Activated CD8-positive, alpha-beta memory T cell treated with anti-CD3 and anti-CD28 coated beads, Interleukin-2, amount 50 U/mL, for 1 hour (primary cell): ENCODE data around the gene JMJD8.
"Not testable (repeated sequence)": the region's sequence is repeated elsewhere in the genome, so short reads cannot be mapped to it uniquely, and the experiment has no call there.

Experiments used
- DNase-seq: peaks from one replicate; pipeline ENCODE4 v3.0.0-alpha.2; 2020; ENCODE audit errors: extremely low read depth

The JMJD8 gene

DNA sequence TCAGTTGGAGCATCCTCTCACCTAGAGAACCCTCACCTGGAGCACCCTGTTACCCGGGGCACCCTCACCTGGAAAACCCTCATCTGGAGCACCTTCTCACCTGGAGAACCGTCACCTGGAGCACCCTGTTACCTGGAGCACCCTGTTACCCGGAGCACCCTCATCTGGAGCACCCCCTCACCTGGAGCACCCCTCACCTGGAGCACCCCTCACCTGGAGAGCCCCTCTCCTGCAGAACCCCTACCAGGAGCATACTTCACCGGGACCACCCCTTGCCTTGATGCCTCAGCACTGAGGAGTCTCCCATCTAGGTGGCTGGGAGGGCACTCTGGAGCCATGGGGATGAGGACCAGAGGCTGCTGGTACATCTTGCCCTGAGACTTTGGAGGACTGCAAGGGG lies 24.8 kb upstream of the JMJD8 start:
- no peak for DNase-seq

DNA sequence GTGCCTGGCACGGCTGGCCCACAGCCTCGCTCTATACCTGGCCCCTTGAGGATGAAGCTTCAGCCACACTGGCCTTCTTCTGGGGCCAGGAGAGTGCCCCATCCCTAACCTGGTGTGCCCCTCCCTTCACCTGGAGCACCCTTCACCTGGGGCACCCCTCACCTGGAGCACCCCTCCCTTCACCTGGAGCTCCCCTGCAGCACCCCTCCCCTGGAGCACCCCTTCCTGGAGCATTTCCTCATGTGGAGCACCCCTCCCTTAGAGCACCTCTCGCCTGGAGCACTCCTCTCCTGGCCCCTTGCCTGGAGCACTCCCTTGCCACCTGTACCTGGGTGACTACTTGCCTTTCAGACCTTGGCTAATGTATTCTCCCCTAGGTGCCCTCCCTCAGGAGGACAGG lies 23.9 kb upstream of the JMJD8 start:
- no peak for DNase-seq

DNA sequence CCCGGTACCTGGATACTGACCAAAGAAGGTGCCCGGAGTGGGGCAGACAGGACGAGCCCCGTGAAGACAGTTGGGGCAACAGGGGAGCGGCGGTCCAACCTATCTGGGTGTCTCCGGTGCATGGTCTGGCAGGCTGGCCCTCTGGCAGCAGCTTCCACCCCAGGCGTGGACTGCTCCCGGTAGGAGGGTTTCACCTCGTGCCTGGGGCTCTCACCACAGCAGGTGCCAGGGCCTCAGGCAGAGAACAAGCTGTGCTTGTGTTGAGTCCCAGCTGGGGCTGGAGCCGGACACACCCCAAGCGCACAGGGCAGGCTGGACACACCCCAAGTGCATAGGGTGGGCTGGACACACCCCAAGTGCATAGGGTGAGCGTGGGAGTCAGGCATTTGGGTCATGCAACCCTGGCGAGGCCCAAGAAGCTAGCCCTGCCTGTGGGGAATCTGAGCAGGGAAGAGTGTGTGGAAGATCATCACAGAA lies 23.0 kb upstream of the JMJD8 start:
- no peak for DNase-seq

GRCh38 chr16:706189-707061 lies 22.3 kb upstream of the JMJD8 start:
- DNase-seq = no peak

GRCh38 chr16:705431-706188 lies 21.5 kb upstream of the JMJD8 start, which contains the start of gene FBXL16:
TSS of gene FBXL16 (minus strand) at chr16:705801. CDS start at chr16:697405, 8,396 bp downstream.
- DNase-seq = no peak

DNA sequence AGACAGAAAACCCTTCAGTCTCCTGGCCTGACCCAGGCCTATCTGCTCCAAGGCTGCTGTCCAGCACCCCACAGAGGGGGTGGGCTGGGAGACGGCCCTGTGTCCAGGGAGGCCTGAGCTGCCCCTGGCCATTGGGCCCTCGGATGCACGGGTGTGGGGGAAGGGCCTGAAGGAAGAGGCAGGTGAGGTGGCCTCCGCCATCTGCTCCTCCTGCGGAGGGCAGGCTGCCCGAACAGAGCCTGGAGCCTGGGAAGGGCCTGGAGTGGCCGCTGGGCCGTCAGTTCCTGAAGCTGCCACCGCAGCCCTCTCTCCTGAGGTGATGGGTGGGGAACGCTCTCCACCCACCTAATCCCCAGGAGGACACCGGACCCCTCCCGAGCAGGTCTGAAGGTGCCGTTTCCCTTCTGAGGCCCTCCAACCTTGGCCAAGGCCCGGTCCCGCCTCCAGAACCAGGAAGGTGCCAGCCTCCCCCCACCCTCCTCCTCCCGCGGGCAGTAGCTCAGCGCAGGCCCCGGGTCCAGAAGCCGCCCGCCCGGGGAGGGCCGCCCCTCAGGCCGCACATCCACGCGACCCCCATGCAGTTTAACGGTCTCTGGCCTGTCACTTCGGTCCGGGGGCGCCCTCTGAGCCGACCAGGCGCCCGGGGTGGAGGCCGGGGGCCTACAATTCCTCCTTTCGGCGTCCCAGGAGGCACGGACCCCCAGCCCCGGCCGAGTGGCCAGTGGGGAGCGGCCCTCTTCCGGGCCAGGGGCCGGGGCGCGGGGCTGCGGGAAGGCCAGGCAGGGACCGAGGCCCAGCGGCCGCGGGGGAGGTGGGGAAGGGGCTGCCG lies 20.6 kb upstream of the JMJD8 start:
- no peak for DNase-seq

DNA sequence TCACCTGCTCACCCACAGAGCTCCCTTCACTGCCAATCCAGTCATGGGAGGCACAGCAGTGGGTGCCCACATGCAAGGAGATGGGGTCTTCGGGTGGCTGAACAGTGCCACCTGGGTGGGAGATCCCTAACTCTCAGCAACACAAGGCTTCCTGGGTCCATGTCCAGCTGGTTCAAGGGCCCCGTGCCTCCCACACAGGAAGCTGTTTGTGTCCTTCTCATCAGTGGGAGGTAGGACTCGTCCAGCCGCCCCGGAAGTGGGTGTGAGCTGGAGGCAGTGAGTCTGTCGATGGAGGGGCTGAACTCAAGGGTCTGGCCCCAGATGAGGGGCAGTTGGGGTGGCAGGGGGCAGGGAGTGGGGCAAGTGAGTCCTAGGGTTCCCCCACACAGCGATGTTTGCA lies 19.9 kb upstream of the JMJD8 start:
- DNase-seq = no peak

GRCh38 chr16:703406-703805 lies 19.3 kb upstream of the JMJD8 start:
- no peak for DNase-seq

GRCh38 chr16:702341-702740 lies 18.2 kb upstream of the JMJD8 start:
- no peak for DNase-seq

DNA sequence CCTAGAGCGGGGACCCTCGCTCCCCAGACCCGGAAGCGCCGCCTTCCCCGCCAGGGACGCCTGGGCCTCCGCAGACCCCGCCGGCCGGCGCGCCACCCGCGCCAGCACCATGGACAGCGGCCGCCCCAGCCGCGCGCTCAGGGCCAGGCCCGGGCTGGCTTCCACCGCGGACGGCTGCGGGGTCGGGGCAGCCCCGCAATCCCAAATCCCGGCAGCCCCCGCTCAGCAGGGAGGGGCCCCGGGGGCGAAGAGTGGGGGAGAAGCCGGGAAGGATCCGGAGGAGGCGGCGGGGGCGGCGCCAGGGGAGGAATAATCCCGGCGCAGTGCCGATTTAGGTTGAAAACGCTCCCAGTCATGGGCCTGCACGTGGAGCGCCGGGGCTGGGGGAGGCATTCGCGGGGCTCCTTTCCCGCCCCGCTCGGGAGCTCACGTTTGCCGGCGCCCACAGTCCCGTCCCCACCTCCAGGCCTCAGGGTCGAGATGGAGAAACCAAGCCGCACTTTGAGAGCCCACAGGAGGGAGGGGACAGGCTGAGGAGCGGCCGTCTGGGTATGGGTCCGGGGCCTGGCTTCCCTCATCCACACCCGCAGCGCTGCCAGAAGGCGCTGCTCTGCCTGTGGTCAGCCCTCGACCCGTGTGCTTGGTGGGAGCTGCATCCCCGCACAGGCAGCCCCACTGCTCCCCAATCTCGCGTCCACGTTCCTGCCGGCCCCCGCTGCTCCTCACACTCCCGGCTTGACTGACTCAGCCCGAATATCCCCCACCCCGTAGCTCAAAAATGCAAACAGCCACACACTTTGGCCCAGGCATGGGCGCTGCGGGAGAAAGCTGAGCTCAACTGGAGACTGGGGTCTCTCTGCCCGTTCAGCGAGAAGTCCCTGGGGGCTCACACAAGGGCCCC lies 16.8 kb upstream of the JMJD8 start:
- DNase-seq = no peak

GRCh38 chr16:698911-699671 lies 15.0 kb upstream of the JMJD8 start:
- no peak for DNase-seq

- no peak for DNase-seq
Observed at GRCh38 chr16:695355-696089, 11.4 kb upstream of the JMJD8 start.

DNA sequence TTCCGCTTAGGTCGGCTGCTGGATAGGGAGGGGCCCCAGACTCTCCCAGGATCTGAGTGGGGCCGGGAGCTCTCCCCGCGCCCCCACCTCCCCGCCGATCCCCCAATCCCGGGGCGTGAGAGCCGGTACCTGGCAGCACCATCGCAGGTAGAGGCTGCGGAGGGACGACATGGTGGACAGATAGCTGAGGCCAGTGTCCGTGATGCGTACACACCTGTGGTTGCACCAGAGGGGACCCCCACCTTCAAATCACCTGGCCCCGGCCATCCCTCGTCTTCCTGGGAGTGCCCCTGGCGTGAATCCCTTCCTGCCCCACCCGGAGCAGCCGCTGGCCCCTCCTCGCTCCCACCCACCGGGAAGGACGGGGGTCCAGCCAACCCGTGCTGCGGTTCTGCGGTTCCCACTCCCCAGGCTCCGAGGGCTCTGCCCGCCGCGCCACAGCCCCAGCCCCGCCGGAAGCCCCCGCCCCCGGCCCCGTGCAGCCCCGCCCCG lies 10.8 kb upstream of the JMJD8 start:
- no peak for DNase-seq

GRCh38 chr16:694187-694862 lies 10.2 kb upstream of the JMJD8 start:
- no peak for DNase-seq

- no peak for DNase-seq
Observed at GRCh38 chr16:693766-694165, 9.6 kb upstream of the JMJD8 start.

DNA sequence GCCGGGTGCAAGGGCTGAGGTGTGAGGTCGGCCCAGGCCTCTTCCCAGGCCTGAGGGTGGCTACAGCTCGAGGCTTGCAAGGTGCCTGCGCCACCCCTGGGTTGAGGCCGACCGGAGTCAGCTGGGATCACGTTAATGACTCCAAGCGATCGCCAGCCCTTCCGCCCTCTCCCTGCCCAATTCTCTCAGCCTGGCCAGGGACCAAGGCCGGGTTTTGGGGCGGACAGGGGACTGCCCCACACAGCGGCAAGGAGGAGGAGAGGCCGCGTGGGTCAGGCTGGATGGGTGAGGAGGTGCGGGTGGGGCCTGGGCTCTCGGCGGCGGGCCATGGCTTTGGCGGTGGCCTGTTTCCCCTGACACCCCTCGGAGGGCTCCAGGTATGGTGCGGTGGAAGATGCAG lies 9.2 kb upstream of the JMJD8 start:
- no peak for DNase-seq

GRCh38 chr16:692356-693108 lies 8.4 kb upstream of the JMJD8 start:
- no peak for DNase-seq

GRCh38 chr16:691242-691641 lies 7.1 kb upstream of the JMJD8 start:
- not testable (repeated sequence) for DNase-seq
